H1 (cell line): ENCODE measurements around the gene SLC16A6. TPM values are rescaled to one million over a fixed set of nuclear protein-coding genes. Genes with fewer than 3 reads are reported as not detected.

Experiments
- ATF2 ChIP-seq: IDR thresholded peaks from 2 replicates; pipeline ENCODE4 v1.6.1; 2012; ENCODE audit warnings: low read length, inconsistent platforms
- polyA plus RNA-seq, 7 experiments: library from polyadenylated mRNA; depleted of rRNA in 3 of 7; stranded (reverse) in 5 of 7; unstranded in 2 of 7; fragments of >200 nt in 5 of 7; fragments of 200-250 nt in 2 of 7; gene quantifications; 1 replicate in 5 of 7; 2 replicates in 1 of 7; 4 replicates in 1 of 7; pipeline versions ENCODE4 v1.2.1 to v1.2.3, GENCODE V29; 2011 to 2013; ENCODE audit warnings: missing spikeins in 2 of 7, mixed read lengths in 2 of 7
- total RNA-seq: library from RNA; stranded (reverse); fragmentation: NEBNext Ultra II Directional; extraction: Animal tissue kit (Norgen Biotek cat#: 25700); gene quantifications from 2 replicates; pipeline ENCODE4 v1.2.1, GENCODE V29; 2021

Gene SLC16A6
- total and polyA plus RNA-seq, 2 of the 8 experiments (the other 6 are each of a cell fraction or from before 2014, with no cell fraction given), result 0.17 to 0.22 TPM

- no peak for TF ChIP-seq ATF2
Observed at GRCh38 chr17:68292689-68293040, 1.7 kb upstream of the SLC16A6 start (continued).
